Endothelial cell (in vitro differentiated cells): ENCODE results near the gene ARPP21. TPM values are rescaled to one million over a fixed set of nuclear protein-coding genes. Genes with fewer than 3 reads are reported as not detected.

Source experiments
- DNase-seq: peaks from one replicate; pipeline ENCODE4 v3.0.0; 2021; ENCODE audit warnings: low spot score
- H3K27ac Mint-ChIP-seq: one replicate; pipeline ENCODE4 v1.8.0; 2021; ENCODE audit warnings: mixed read lengths, inconsistent platforms; ENCODE audit not compliant: unreplicated experiment
- H3K27me3 Mint-ChIP-seq: one replicate; pipeline ENCODE4 v1.8.0; 2021; ENCODE audit warnings: mild to moderate bottlenecking, moderate library complexity, mixed read lengths, inconsistent platforms; ENCODE audit not compliant: unreplicated experiment
- H3K36me3 Mint-ChIP-seq: one replicate; pipeline ENCODE4 v1.8.0; 2021; ENCODE audit warnings: mild to moderate bottlenecking, low read depth, mixed read lengths, inconsistent platforms; ENCODE audit not compliant: unreplicated experiment
- H3K4me1 Mint-ChIP-seq: one replicate; pipeline ENCODE4 v1.8.0; 2021; ENCODE audit warnings: mild to moderate bottlenecking, mixed read lengths, inconsistent platforms; ENCODE audit not compliant: unreplicated experiment
- H3K4me3 Mint-ChIP-seq: one replicate; pipeline ENCODE4 v1.8.0; 2021; ENCODE audit warnings: mild to moderate bottlenecking, mixed read lengths, inconsistent platforms; ENCODE audit not compliant: unreplicated experiment
- H3K9me3 Mint-ChIP-seq: one replicate; pipeline ENCODE4 v1.8.0; 2021; ENCODE audit warnings: mixed read lengths, inconsistent platforms; ENCODE audit not compliant: unreplicated experiment
- total RNA-seq: library from RNA; stranded (reverse); fragmentation: NEBNext Ultra II Directional; extraction: Animal tissue kit (Norgen Biotek cat#: 25700); gene quantifications from one replicate; pipeline ENCODE4 v1.2.1, GENCODE V29; 2021; ENCODE audit not compliant: unreplicated experiment
- TF ChIP-seq, protein P1 (sequence below): fragments of 200-600 bp; sonication (generic); IDR thresholded peaks from one replicate; pipeline ENCODE4 v1.5.0; 2021; ENCODE audit warnings: antibody characterized with exemption; ENCODE audit not compliant: unreplicated experiment

The ARPP21 gene
- total RNA-seq, 1 donor from 2014 or later = not detected

DNA sequence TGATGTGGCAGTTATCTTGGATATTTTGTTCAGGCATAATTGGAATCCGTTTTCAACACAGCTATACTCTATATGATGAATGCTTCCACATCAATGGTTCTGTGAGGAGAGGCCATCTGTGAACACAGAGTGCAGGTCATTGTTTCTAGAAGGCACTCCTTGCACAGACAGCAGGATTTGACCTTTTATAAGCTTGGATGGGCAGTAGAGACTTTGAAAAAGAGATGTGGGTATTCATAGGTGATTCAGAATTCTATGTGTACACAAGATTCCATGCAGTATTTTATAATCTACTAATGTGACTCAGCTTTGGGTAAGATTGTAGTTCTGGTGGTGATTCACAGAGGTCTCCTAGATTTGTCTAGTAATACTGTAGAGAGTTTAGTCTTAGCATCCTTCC is 12.5 kb downstream of the ARPP21 start:
- Mint-ChIP-seq H3K27me3 (no peaks in the 10 kb centered on the region), H3K36me3 (no peaks in the 10 kb centered on the region), H3K27ac (no peak overlapping the region), H3K4me1 (no peaks in the 10 kb centered on the region), H3K4me3 (no peak overlapping the region), H3K9me3 (no peaks in the 10 kb centered on the region)
- TF ChIP-seq, protein P1, sequence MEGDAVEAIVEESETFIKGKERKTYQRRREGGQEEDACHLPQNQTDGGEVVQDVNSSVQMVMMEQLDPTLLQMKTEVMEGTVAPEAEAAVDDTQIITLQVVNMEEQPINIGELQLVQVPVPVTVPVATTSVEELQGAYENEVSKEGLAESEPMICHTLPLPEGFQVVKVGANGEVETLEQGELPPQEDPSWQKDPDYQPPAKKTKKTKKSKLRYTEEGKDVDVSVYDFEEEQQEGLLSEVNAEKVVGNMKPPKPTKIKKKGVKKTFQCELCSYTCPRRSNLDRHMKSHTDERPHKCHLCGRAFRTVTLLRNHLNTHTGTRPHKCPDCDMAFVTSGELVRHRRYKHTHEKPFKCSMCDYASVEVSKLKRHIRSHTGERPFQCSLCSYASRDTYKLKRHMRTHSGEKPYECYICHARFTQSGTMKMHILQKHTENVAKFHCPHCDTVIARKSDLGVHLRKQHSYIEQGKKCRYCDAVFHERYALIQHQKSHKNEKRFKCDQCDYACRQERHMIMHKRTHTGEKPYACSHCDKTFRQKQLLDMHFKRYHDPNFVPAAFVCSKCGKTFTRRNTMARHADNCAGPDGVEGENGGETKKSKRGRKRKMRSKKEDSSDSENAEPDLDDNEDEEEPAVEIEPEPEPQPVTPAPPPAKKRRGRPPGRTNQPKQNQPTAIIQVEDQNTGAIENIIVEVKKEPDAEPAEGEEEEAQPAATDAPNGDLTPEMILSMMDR = no peak
- no peak for DNase-seq

DNA sequence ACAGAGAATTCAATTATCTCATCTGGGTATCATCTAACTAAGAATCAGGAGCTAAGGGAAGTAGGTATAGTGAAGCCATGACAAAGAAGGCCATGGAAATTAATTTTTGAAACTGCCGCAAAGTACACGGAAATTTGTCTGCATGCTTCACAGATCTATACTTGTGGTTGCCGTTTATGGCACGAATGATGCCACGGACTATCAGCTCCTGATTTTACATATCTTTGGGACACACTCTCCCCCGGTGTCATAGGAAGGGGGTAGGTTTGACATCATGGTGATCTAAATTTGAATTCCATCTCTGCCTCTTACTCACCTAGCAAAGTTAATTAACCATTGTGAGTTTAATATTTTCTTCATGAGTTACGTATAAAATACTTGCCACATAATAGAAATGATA is 14.0 kb downstream of the ARPP21 start:
- Mint-ChIP-seq H3K9me3 (no peaks in the 10 kb centered on the region), H3K4me3 (no peak overlapping the region), H3K4me1 (no peaks in the 10 kb centered on the region), H3K27me3 (no peaks in the 10 kb centered on the region), H3K36me3 (no peaks in the 10 kb centered on the region), H3K27ac (no peak overlapping the region)
- DNase-seq = no peak
- TF ChIP-seq, protein P1 = no peak

DNA sequence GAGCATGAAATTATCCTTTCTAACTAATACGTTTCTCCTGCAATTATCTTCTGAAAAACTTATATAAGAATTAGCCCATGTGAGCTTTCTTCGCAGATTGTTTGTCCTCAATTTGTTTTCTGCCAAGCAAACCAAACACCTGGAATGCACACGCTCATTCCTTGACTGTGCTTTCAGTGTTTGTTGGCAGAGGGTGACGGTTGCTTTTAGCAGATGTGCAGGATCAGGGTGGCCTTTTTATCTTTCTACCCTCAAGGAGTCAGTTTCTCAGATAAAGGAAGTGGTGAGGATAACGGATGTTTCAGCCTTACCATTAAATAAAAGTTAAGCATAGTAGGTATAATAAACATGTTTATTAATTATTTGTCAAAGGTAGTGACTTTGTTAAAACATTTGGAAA is 15.2 kb downstream of the ARPP21 start:
- H3K27ac Mint-ChIP-seq = no peak overlapping the region
- H3K4me3 Mint-ChIP-seq = no peak overlapping the region
- no peak for DNase-seq
- H3K4me1 Mint-ChIP-seq = no peaks in the 10 kb centered on the region
- no peaks in the 10 kb centered on the region for H3K9me3 Mint-ChIP-seq
- TF ChIP-seq, protein P1 = no peak
- H3K36me3 Mint-ChIP-seq = no peaks in the 10 kb centered on the region
- H3K27me3 Mint-ChIP-seq = no peaks in the 10 kb centered on the region

DNA sequence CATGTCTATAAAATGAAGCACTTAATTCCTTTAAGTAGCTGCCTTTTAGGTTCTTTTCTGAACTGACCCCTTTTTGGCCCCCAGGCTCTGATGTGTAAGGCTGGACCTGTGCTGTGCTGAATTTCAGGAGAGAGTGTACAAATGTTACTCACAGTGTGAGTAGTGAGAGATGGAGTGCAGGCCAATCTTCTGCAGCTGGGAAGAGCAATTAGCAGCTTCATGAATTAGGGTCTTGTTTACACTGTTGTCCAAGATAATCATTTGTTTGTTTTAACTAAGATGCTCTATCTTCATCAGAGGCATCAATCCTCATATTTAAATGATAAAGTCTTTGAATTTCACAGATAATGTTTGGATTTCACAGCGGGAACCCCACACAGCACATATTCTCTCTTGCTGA is 19.4 kb downstream of the ARPP21 start:
- H3K27me3 Mint-ChIP-seq = no peaks in the 10 kb centered on the region
- H3K9me3 Mint-ChIP-seq = no peaks in the 10 kb centered on the region
- H3K4me3 Mint-ChIP-seq = no peak overlapping the region
- H3K4me1 Mint-ChIP-seq = peaks cover 21% of the 10 kb centered on the region
- no peak for DNase-seq
- H3K36me3 Mint-ChIP-seq = no peaks in the 10 kb centered on the region
- TF ChIP-seq, protein P1 = no peak
- no peak overlapping the region for H3K27ac Mint-ChIP-seq

DNA sequence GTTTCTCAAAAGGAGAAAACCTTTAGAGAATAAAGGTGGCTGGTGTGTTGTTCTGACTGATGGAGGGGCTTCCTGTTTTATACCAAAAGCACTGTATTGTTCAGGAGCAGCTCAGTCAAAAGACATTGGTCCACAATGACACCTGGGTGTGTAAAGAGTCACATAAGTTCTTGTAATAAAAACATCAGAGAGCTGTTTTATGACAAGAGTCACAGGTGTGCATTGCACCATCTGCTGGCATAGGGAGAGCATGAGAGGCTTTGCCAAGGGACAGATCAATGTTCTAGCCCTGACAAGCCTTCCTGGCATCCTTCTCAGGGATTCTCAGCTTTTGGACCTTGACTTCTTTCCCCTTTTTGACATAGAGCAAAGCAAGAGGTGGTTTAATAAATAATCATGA is 20.4 kb downstream of the ARPP21 start:
- H3K9me3 Mint-ChIP-seq = no peaks in the 10 kb centered on the region

More for the DNA sequence above, 20.4 kb downstream of the ARPP21 start:
- H3K36me3 Mint-ChIP-seq = no peaks in the 10 kb centered on the region
- H3K4me1 Mint-ChIP-seq = peaks cover 21% of the 10 kb centered on the region
- H3K27ac Mint-ChIP-seq = no peak overlapping the region
- TF ChIP-seq, protein P1 = no peak
- H3K4me3 Mint-ChIP-seq = no peak overlapping the region
- no peaks in the 10 kb centered on the region for H3K27me3 Mint-ChIP-seq
- DNase-seq = no peak
